GM12801 (cell line): ENCODE data around the gene CYTH3.

Experiments
- TF ChIP-seq, protein P1 (sequence below): IDR thresholded peaks from one replicate; pipeline ENCODE4 v1.5.1; 2011; ENCODE audit warnings: control low read depth; ENCODE audit not compliant: insufficient read length; ENCODE audit errors: extremely low read depth

Gene CYTH3

DNA sequence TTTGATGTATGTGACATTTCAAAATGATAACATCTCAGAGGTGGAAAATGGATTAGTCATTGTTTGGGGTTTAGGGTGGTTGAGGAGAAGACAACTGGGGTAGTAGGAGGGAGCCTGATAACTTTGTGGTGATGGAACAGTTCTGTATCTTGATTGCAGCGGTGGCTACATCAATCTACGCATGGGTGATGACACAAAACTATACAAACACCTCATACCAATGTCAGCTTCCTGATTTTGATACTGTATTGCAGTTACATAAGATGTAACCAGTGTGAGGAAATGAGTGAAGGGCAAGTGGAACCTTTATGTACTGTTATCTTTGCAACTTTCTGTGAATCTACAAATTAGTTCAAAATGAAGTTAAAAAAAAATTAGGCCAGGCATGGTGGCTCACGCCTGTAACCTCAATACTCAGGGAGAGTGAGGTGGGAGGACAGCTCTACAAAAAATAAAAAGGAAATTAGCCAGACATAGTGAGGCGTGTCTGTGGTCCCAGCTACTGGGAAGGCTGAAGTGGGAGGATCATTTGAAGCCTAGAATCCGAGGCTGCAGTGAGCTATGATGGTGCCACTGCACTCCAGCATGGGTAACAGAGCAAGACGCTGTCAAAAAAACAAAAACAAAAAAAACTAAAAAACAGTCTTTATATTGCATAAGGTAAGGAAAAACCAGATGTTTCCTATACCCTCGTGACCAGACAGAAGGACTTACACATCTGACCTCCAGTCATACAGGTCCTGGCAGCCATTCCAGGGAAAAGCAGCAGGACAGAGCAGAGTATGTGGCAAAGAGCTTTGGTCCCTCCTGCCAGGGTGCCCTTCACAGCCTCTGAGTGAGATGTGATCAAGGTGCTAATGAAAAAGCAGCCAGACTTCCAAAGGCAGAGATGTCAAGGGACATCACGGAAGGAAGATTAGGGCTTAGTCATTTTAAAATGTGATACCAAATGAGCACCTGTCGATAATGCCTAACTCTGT, 50.8 kb downstream of the CYTH3 start:
- TF ChIP-seq, protein P1, sequence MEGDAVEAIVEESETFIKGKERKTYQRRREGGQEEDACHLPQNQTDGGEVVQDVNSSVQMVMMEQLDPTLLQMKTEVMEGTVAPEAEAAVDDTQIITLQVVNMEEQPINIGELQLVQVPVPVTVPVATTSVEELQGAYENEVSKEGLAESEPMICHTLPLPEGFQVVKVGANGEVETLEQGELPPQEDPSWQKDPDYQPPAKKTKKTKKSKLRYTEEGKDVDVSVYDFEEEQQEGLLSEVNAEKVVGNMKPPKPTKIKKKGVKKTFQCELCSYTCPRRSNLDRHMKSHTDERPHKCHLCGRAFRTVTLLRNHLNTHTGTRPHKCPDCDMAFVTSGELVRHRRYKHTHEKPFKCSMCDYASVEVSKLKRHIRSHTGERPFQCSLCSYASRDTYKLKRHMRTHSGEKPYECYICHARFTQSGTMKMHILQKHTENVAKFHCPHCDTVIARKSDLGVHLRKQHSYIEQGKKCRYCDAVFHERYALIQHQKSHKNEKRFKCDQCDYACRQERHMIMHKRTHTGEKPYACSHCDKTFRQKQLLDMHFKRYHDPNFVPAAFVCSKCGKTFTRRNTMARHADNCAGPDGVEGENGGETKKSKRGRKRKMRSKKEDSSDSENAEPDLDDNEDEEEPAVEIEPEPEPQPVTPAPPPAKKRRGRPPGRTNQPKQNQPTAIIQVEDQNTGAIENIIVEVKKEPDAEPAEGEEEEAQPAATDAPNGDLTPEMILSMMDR: no peak

DNA sequence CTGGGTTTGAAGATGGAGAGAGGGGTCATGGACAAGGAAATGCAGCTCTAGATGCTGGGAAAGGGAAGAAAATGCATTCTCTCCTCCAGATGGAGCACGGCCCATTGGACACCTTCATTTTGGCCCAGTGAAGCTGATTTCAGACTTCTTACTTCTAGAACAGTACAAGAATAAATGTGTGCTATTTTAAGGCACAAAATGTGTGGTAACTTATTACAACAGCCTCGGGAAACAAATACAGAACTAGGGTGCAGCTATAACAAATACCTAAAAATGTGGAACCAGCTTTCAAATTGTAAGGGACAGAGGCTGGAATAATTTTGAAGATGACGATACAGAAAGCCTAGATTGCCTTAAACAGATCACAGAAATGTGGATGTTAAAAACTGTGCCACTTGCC, 54.1 kb downstream of the CYTH3 start:
- TF ChIP-seq, protein P1: no peak

DNA sequence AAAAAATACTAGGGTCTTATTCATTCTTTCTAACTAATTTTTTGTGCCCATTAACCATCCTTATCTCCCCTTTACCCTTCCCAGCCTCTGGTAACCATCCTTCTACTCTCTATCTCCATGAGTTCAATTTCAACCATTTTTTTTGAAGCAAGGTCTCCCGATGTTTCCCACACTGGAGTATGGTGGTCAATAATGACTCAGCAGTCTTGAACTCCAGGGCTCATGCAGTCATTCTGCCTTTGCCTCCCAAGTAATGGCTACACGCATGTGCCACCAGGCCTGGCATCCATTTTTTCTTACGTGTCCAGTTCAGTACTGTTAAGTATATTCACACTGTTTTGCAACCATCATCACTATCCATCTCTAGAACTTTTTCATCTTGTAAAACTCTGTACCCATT, 60.4 kb downstream of the CYTH3 start:
- TF ChIP-seq, protein P1: no peak

DNA sequence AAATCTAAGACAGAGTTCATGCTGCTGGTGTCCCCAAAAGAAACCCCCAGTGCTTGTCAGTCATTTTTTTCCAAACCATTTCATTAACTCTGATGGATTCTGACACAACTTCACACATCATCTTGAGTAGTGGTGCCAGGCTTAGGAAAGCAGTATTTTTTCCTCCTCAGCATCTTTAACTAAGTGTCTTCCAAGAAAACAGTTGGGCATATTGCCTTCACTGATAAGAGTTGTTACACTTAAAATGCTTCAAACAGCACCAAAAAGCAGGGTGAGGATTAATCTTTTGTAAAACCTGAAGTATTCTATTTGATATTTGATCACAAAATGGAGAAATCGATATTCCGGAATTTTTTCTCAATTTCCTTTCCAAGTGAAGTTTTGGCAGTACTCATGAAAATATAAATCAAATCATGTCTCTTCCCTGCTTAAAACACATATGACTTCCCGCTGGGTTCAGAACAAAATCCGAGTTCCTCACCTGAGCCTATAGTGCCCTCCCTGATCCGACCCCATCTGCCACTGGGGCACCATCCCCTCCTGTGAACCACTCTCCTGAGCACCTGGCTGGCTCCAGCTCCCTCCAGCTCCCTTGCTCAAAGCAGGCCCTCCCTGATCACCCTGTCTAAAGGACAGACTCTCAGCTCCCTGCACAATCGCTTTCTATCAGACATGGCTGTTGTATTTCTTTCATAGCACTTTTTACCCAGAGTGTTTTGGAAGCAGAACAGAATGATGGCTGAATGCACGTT, 61.6 kb downstream of the CYTH3 start:
- TF ChIP-seq, protein P1: no peak

DNA sequence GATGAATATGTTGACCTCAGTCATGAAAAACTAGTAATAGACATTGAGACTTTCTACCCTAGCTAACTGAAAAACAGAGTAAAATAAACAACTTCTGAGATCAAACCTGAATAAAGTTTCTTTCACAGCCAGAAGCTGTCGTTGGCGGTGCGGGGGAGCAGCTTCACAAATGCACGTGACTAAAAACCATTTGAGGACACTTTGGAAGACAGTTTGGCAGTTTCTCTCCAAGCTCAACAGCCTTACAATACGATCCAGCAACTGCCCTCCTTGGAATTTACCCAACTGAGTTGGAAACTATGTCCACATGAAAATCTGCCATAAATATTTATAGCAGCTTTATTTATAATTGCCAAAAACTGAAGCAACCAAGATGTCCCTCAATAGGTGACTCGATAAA, 63.1 kb downstream of the CYTH3 start:
- TF ChIP-seq, protein P1: no peak

DNA sequence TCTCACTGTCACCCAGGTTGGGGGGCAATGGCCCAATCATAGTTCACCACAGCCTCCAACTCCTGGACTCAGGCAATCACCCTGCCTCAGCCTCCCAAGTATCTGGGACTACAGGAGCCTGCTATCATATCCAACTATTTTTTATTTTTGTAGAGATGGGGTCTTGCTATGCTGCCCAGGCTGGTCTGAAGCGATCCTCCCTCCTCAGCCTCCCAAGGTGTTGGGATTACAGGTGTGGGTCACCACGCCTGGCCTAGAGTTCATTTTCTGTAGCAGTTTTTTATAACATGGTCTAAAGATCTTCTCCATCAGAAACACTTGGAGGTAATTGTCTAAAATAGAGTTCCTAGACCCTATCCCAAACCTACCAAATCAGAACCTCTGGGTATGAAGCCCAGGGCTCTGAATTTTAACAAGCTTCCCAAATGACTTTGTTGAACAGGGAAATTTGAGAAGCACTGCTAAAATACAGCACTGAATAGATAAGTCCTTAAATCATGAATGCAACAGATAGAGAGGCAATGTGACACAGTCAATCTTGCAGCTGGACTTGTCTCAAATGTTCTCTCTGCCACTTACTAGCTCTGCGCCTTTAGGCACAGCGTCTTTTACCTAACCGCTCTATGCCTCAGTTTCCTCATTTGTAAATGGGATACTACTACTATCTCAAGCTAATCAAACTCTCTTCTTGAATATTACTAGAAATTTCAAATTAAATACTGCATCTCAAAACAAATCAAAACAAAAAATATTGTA, 63.7 kb downstream of the CYTH3 start:
- TF ChIP-seq, protein P1: no peak

DNA sequence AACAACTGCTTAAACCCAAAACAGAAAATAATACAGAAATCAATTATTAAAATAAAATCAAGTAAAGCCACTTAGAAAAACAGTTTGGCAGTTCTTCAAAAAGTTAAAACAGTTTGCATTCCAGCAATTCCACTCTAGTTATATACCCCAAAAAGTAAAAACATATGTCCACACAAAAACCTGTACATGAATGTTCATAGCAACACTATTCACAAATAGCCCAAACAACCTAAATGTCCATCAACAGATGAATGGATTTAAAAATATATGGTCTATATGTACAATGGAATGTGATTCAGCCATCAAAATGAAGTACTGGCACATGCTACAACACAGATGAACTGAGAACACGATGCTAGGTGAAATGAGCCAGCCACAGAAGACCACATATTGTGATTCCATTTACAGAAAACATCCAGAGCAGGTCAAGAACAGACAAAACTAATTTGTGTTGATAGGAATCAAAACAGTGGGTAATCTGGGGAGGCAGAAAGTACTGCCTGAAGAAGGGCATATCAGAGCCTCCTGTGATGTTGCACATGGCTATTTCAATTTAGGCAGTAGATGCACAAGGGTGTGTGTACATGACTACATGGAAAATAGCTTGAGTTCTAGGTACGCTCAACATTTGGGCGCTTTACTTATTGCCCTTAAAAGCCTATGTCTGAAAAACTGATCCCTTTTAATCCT, 66.3 kb downstream of the CYTH3 start:
- TF ChIP-seq, protein P1: no peak
